ENCODE data around the gene PPM1H. TPM values are rescaled to one million over a fixed set of nuclear protein-coding genes. Genes with fewer than 3 reads are reported as not detected.

PPM1H gene
- total and polyA plus RNA-seq, 2 of the 8 experiments (the other 6 are each of a cell fraction or from before 2014, with no cell fraction given) = 16.4 to 36.1 TPM

GRCh38 chr12:62632411-62632918 lies 302.5 kb downstream of the PPM1H start:
- Histone ChIP-seq H3K4me2 (ENCODE audit: insufficient read depth in 1 of 2, low read depth in 2 of 2, low read length in 2 of 2) (peak overlapping the region; percentile 80 to 99), H4K8ac (ENCODE audit: extremely low read depth, insufficient read depth, low read length) (no peak overlapping the region; the same call in 1 of the 2 replicates), H3K79me1 (ENCODE audit: low read depth, low read length) (no peaks in the 10 kb centered on the region), H2BK15ac (ENCODE audit: low read length) (no peak overlapping the region), H2BK12ac (ENCODE audit: low read depth, low read length) (peak overlapping the region; percentile 82; the same call in 1 of the 2 replicates), H3K14ac (ENCODE audit: insufficient read length) (no peak overlapping the region), H3K18ac (ENCODE audit: extremely low read depth, low read length) (peak overlapping the region; percentile 57; the same call in 1 of the 2 replicates), H3K4ac (replicated peaks; ENCODE audit: insufficient read length, low read depth, low read length) (no peak overlapping the region), H4K20me1 (replicated peaks in 1 of 2; ENCODE audit: control insufficient read depth in 1 of 2, insufficient read depth in 2 of 2, low read length in 2 of 2) (no peaks in the 10 kb centered on the region), H2BK5ac (ENCODE audit: low read depth, low read length) (peak overlapping the region; percentile 37; the same call in 1 of the 2 replicates), H3K27me3 (replicated peaks in 1 of 4; ENCODE audit: control insufficient read depth in 3 of 4, extremely low read depth in 1 of 4, insufficient read depth in 3 of 4, low read length in 3 of 4) (peaks cover 2 to 39% (median 31%) of the 10 kb centered on the region in 4 experiments), H3K4me1 (replicated peaks in 1 of 4; ENCODE audit: control insufficient read depth in 3 of 4, insufficient read depth in 4 of 4, low read length in 3 of 4) (peaks cover 15 to 25% (median 19%) of the 10 kb centered on the region in 4 experiments), H3K27ac (ENCODE audit: low read depth, low read length) (no peak overlapping the region), H2AFZ (ENCODE audit: low read length) (no peak overlapping the region; the same call in 1 of the 2 replicates), H3K9me3 (ENCODE audit: insufficient read depth in 2 of 2, low read depth in 1 of 2, low read length in 1 of 2) (no peaks in the 10 kb centered on the region), H3K4me3 (ENCODE audit: extremely low read depth in 1 of 4, insufficient read depth in 2 of 4, low read depth in 3 of 4, low read length in 4 of 4) (peak overlapping the region; percentile 42 to 67 (median 50)), H2BK20ac (ENCODE audit: low read length) (0 out of 2 replicates have a peak overlapping the region, but pooled peaks have one; percentile 24), H3K79me2 (ENCODE audit: control insufficient read depth in 1 of 2, insufficient read depth in 2 of 2, low read length in 2 of 2) (no peaks in the 10 kb centered on the region), H3K56ac (replicated peaks; ENCODE audit: insufficient read length, low read depth, low read length) (peak overlapping the region; percentile 22), H3K36me3 (ENCODE audit: control insufficient read depth in 2 of 4, insufficient read depth in 4 of 4, low read length in 3 of 4) (no peaks in the 10 kb centered on the region), H2AK5ac (ENCODE audit: low read depth, low read length) (no peak overlapping the region), H4K91ac (replicated peaks; ENCODE audit: insufficient read length, low read length) (peak overlapping the region; percentile 47), H3K23ac (ENCODE audit: insufficient read length) (no peak overlapping the region), H3K9ac (replicated peaks in 1 of 4; ENCODE audit: extremely low read depth in 1 of 4, low read depth in 3 of 4, low read length in 3 of 4) (no peak overlapping the region), H4K5ac (ENCODE audit: insufficient read length, low read depth, low read length) (no peak overlapping the region), H2BK120ac (replicated peaks; ENCODE audit: low read depth, low read length) (no peak overlapping the region), H3K23me2 (ENCODE audit: low read depth, low read length) (peaks cover 7% of the 10 kb centered on the region; the same call in 1 of the 2 replicates)
- FAIRE-seq = no peak
- 9% methylated on average over 22 of the region's 22 CpGs; no CpG with 5 or more reads in 1 of the 2 experiments for WGBS, 2 experiments (ENCODE audit: extremely low coverage in 1 of 2, insufficient coverage in 1 of 2, insufficient read length in 1 of 2, insufficient replicate concordance in 2 of 2, low coverage in 1 of 2, low lambda C conversion rate in 2 of 2, missing lambda C conversion rate in 1 of 2)
- ChIA-PET CTCF (ENCODE audit: partially characterized antibody) (interaction anchor here (0.7 to 1.8 kb wide), 10 partner anchors 9 to 164 kb away, joined by 3 to 7 read pairs (median 3); no protein-coding TSS in a partner anchor), POLR2A (ENCODE audit: partially characterized antibody) (interaction anchor here (1.1 to 1.7 kb wide), 4 partner anchors 8 to 30 kb away, joined by 3 to 5 read pairs (median 4); no protein-coding TSS in a partner anchor)
- peak in 1 of 2 experiments; percentile 70 for DNase-seq (ENCODE audit: low read depth in 1 of 2, low spot score in 2 of 2)
- TF ChIP-seq POLR2AphosphoS5 (IDR thresholded peaks at IDR 0.05; ENCODE audit: low read depth, low read length) = no peak
- TF ChIP-seq RFX5 (IDR thresholded peaks at IDR 0.05; ENCODE audit: borderline replicate concordance, low read depth, low read length) = no peak
- TF ChIP-seq E2F6 (IDR thresholded peaks at IDR 0.05) = peak; percentile 92
- TF ChIP-seq, protein P1, sequence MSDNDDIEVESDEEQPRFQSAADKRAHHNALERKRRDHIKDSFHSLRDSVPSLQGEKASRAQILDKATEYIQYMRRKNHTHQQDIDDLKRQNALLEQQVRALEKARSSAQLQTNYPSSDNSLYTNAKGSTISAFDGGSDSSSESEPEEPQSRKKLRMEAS (IDR thresholded peaks at IDR 0.05) = peak; percentile 95
